ENCODE measurements around the gene CEP78.
A peak's percentile ranks its signal among the peaks of the same experiment; 100 is the strongest.
"Not testable (repeated sequence)": the region's sequence is repeated elsewhere in the genome, so short reads cannot be mapped to it uniquely, and the experiment has no call there.

CEP78 gene

GRCh38 chr9:78235762-78236550 lies at the start of gene CEP78:
Gene CEP78 (plus strand): TSS chr9:78236075. CDS start chr9:78236351, 276 bp downstream.
- DNase-seq = peak; percentile 86

GRCh38 chr9:78187763-78188484 lies 48.0 kb upstream of the CEP78 start:
- no peak for DNase-seq

GRCh38 chr9:78188594-78188993 lies 47.3 kb upstream of the CEP78 start:
- DNase-seq = no peak

GRCh38 chr9:78189001-78189400 lies 46.9 kb upstream of the CEP78 start:
- no peak for DNase-seq

- DNase-seq = no peak
These were observed 46.4 kb upstream of the CEP78 start for GRCh38 chr9:78189461-78189860.

- no peak for DNase-seq
These were observed 43.9 kb upstream of the CEP78 start for GRCh38 chr9:78191931-78192330.

- no peak for DNase-seq
These were observed 39.6 kb upstream of the CEP78 start for GRCh38 chr9:78196258-78196657.

- DNase-seq = peak; percentile 70
These were observed 34.6 kb upstream of the CEP78 start for GRCh38 chr9:78201158-78201777.

GRCh38 chr9:78207319-78207718 lies 28.6 kb upstream of the CEP78 start:
- DNase-seq = no peak

GRCh38 chr9:78207901-78208300 lies 28.0 kb upstream of the CEP78 start:
- DNase-seq = no peak

GRCh38 chr9:78209127-78209526 lies 26.7 kb upstream of the CEP78 start:
- no peak for DNase-seq

- peak; percentile 55 for DNase-seq
These were observed 25.0 kb upstream of the CEP78 start for GRCh38 chr9:78210841-78211301.

- DNase-seq = no peak
These were observed 23.0 kb upstream of the CEP78 start for GRCh38 chr9:78212868-78213267.

GRCh38 chr9:78213712-78214111 lies 22.2 kb upstream of the CEP78 start:
- peak; percentile 55 for DNase-seq

- no peak for DNase-seq
These were observed 21.4 kb upstream of the CEP78 start for GRCh38 chr9:78214492-78214891.

- DNase-seq = no peak
These were observed 20.2 kb upstream of the CEP78 start for GRCh38 chr9:78215706-78216105.

GRCh38 chr9:78218890-78219289 lies 17.0 kb upstream of the CEP78 start:
- no peak for DNase-seq

- DNase-seq = no peak
These were observed 14.4 kb upstream of the CEP78 start for GRCh38 chr9:78221425-78221824.

GRCh38 chr9:78221841-78222240 lies 14.0 kb upstream of the CEP78 start:
- DNase-seq = not testable (repeated sequence)

- DNase-seq = no peak
These were observed 5.1 kb upstream of the CEP78 start for GRCh38 chr9:78230761-78231160.

- not testable (repeated sequence) for DNase-seq
These were observed 3.4 kb upstream of the CEP78 start for GRCh38 chr9:78232471-78232870.

- DNase-seq = no peak
These were observed 1.1 kb upstream of the CEP78 start for GRCh38 chr9:78234810-78235209.

GRCh38 chr9:78235256-78235761 lies 566 bp upstream of the CEP78 start:
- DNase-seq = peak; percentile 5

- no peak for DNase-seq
These were observed 656 bp downstream of the CEP78 start for GRCh38 chr9:78236551-78236910.

Data from CD4-positive, alpha-beta T cell treated with Interleukin-21 for 1 hour (primary cell).